Adrenal gland (tissue), 5 donors: Measurements from ENCODE around the gene ANO4.

Experiments
- POLR2A ChIP-seq, 2 donors: fragments of 450-650 bp; IDR thresholded peaks; one replicate each; pipeline ENCODE4 v1.6.1; 2017; ENCODE audit warnings: antibody characterized with exemption in 2 of 2, mild to moderate bottlenecking in 2 of 2, moderate library complexity in 1 of 2
- TF ChIP-seq, protein P1 (sequence below), 6 experiments: fragments of 450-650 bp in 4 of 6; fragments of 200-600 bp in 2 of 6; sonication (generic) in 1 of 6; IDR thresholded peaks; 1 replicate in 5 of 6; 2 replicates in 1 of 6; pipeline versions ENCODE4 v1.5.1 to v1.8.0; 2016 to 2021; ENCODE audit warnings: antibody characterized with exemption in 6 of 6, mild to moderate bottlenecking in 2 of 6, moderate library complexity in 1 of 6
- donor health status: DM: no; HTN: no; CAD: no.

DNA sequence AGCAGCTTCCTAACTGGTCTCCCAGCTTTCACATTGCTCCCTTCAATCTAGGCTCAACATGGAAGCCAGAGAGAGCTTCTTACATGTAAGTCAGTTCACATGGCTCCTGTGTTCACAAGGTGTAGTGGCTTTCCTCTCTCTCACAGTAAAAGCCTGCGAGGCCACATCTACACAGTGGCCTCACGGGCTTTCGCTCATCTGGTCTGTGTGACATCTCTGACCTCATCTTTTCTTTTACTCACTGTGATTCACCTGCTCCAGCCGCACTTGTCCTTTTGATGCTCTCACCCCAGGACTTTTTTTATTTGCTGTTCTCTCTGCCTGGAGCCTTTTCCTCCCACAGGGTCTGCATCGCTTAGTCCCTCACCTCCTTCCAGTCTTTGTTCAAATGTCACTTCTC lies 293.3 kb downstream of the ANO4 start:
- TF ChIP-seq, protein P1, sequence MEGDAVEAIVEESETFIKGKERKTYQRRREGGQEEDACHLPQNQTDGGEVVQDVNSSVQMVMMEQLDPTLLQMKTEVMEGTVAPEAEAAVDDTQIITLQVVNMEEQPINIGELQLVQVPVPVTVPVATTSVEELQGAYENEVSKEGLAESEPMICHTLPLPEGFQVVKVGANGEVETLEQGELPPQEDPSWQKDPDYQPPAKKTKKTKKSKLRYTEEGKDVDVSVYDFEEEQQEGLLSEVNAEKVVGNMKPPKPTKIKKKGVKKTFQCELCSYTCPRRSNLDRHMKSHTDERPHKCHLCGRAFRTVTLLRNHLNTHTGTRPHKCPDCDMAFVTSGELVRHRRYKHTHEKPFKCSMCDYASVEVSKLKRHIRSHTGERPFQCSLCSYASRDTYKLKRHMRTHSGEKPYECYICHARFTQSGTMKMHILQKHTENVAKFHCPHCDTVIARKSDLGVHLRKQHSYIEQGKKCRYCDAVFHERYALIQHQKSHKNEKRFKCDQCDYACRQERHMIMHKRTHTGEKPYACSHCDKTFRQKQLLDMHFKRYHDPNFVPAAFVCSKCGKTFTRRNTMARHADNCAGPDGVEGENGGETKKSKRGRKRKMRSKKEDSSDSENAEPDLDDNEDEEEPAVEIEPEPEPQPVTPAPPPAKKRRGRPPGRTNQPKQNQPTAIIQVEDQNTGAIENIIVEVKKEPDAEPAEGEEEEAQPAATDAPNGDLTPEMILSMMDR (IDR thresholded peaks at IDR 0.05) = no peak
- TF ChIP-seq POLR2A (IDR thresholded peaks at IDR 0.05) = no peak
